ENCODE results near the gene SCAMP3. TPM values are rescaled to one million over a fixed set of nuclear protein-coding genes. Genes with fewer than 3 reads are reported as not detected.

SCAMP3 gene
- total RNA-seq (10 to 100 TPM; 26.3 to 51.2 TPM), polyA plus RNA-seq (ENCODE audit: insufficient read length in 2 of 2) (100 to 1,000 TPM in 1 of 2 donors, 10 to 100 TPM in 1; 89.1 to 103 TPM)
- long read RNA-seq, donor 1, transcript SCAMP3-201 (9 exons, 1,446 nt) = major isoform, 31 of 66 reads
- long read RNA-seq, donor 1, partial matches to known transcripts = 31 of 66 reads
- long read RNA-seq, donor 1, other reads (novel, unspliced or antisense) = 0 of 66 reads
- long read RNA-seq, donor 2, transcript SCAMP3-201 (9 exons, 1,446 nt) = major isoform, 5 of 8 reads
- long read RNA-seq, donor 2, partial matches to known transcripts = 0 of 8 reads
- long read RNA-seq, donor 2, other reads (novel, unspliced or antisense) = 0 of 8 reads
- long read RNA-seq, donor 3, transcript SCAMP3-201 (9 exons, 1,446 nt) = major isoform, 12 of 21 reads
- long read RNA-seq, donor 3, transcript SCAMP3-202 (8 exons, 1,537 nt) = minor isoform, 8 of 21 reads
- long read RNA-seq, donor 3, partial matches to known transcripts = 0 of 21 reads
- long read RNA-seq, donor 3, other reads (novel, unspliced or antisense) = 0 of 21 reads
- long read RNA-seq, donor 4, transcript SCAMP3-201 (9 exons, 1,446 nt) = major isoform, 15 of 25 reads
- long read RNA-seq, donor 4, partial matches to known transcripts = 6 of 25 reads
- long read RNA-seq, donor 4, other reads (novel, unspliced or antisense) = 0 of 25 reads

GRCh38 chr1:155261852-155262673 is at the start of gene SCAMP3:
Gene SCAMP3 (minus strand): TSS chr1:155262360. CDS start chr1:155262151, 209 bp downstream.
- WGBS (ENCODE audit: insufficient coverage) = under 1% methylated on average over 46 of the region's 47 CpGs

GRCh38 chr1:155309423-155310021 is 47.4 kb upstream of the SCAMP3 start:
- H3K36me3 ChIP-seq (ENCODE audit: control insufficient read depth, insufficient read depth, low read length) = peaks cover 32% of the 10 kb centered on the region
- peak overlapping the region; percentile 98 for H3K4me3 ChIP-seq (ENCODE audit: low read depth, low read length)
- WGBS (ENCODE audit: insufficient coverage) = 0% methylated on average over 5 of the region's 11 CpGs
- no peaks in the 10 kb centered on the region for H3K9me3 ChIP-seq (ENCODE audit: control insufficient read depth, insufficient read depth, low read length)
- peaks cover 36% of the 10 kb centered on the region for H3K4me1 ChIP-seq (ENCODE audit: control insufficient read depth, insufficient read depth, low read length)
- H3K27me3 ChIP-seq (ENCODE audit: control insufficient read depth, insufficient read depth, low read length) = no peaks in the 10 kb centered on the region
- peak overlapping the region; percentile 96 for H3K27ac ChIP-seq (ENCODE audit: low read depth, low read length)
- peak in 2 of 6 donors; percentile 39 to 57 for DNase-seq (ENCODE audit: low read depth in 4 of 6, low spot score in 6 of 6)

More at GRCh38 chr1:155261852-155262673, at the start of gene SCAMP3:
- Histone ChIP-seq H3K4me1 (ENCODE audit: control insufficient read depth, insufficient read depth, low read length) (peaks cover 21% of the 10 kb centered on the region), H3K9me3 (ENCODE audit: control insufficient read depth, insufficient read depth, low read length) (no peaks in the 10 kb centered on the region), H3K36me3 (ENCODE audit: control insufficient read depth, insufficient read depth, low read length) (peaks cover 67% of the 10 kb centered on the region), H3K27me3 (ENCODE audit: control insufficient read depth, insufficient read depth, low read length) (no peaks in the 10 kb centered on the region), H3K27ac (ENCODE audit: low read depth, low read length) (peak within 1 kb of the TSS; percentile 60), H3K4me3 (ENCODE audit: low read depth, low read length) (peak within 1 kb of the TSS; percentile 76)
- DNase-seq (ENCODE audit: low read depth in 4 of 6, low spot score in 6 of 6) = peak; percentile 93 to 100 (median 98)

GRCh38 chr1:155308493-155309422 is 46.6 kb upstream of the SCAMP3 start, which contains the start of gene FDPS:
Gene FDPS (plus strand): TSS chr1:155308866. CDS start chr1:155309790, 924 bp downstream.
- Histone ChIP-seq H3K9me3 (ENCODE audit: control insufficient read depth, insufficient read depth, low read length) (no peaks in the 10 kb centered on the region), H3K27ac (ENCODE audit: low read depth, low read length) (peak within 1 kb of the TSS; percentile 96), H3K4me3 (ENCODE audit: low read depth, low read length) (peak within 1 kb of the TSS; percentile 98), H3K36me3 (ENCODE audit: control insufficient read depth, insufficient read depth, low read length) (peaks cover 26% of the 10 kb centered on the region), H3K4me1 (ENCODE audit: control insufficient read depth, insufficient read depth, low read length) (peaks cover 36% of the 10 kb centered on the region), H3K27me3 (ENCODE audit: control insufficient read depth, insufficient read depth, low read length) (no peaks in the 10 kb centered on the region)
- DNase-seq (ENCODE audit: low read depth in 4 of 6, low spot score in 6 of 6) = peak; percentile 91 to 100 (median 98)
- WGBS (ENCODE audit: insufficient coverage) = 0% methylated on average over 51 of the region's 51 CpGs

- WGBS (ENCODE audit: insufficient coverage) = 81% methylated on average over 4 of the region's 6 CpGs
- Histone ChIP-seq H3K4me1 (ENCODE audit: control insufficient read depth, insufficient read depth, low read length) (peaks cover 32% of the 10 kb centered on the region), H3K27ac (ENCODE audit: low read depth, low read length) (peak overlapping the region; percentile 26), H3K27me3 (ENCODE audit: control insufficient read depth, insufficient read depth, low read length) (no peaks in the 10 kb centered on the region), H3K9me3 (ENCODE audit: control insufficient read depth, insufficient read depth, low read length) (no peaks in the 10 kb centered on the region), H3K36me3 (ENCODE audit: control insufficient read depth, insufficient read depth, low read length) (peaks cover 14% of the 10 kb centered on the region), H3K4me3 (ENCODE audit: low read depth, low read length) (no peak overlapping the region)
- peak in 2 of 6 donors; percentile 59 to 74 for DNase-seq (ENCODE audit: low read depth in 4 of 6, low spot score in 6 of 6)
Measured at GRCh38 chr1:155307247-155307740, 45.1 kb upstream of the SCAMP3 start.

- no peak overlapping the region for H3K4me3 ChIP-seq (ENCODE audit: low read depth, low read length)
- no peaks in the 10 kb centered on the region for H3K27me3 ChIP-seq (ENCODE audit: control insufficient read depth, insufficient read depth, low read length)
- peaks cover 6% of the 10 kb centered on the region for H3K36me3 ChIP-seq (ENCODE audit: control insufficient read depth, insufficient read depth, low read length)
- peaks cover 29% of the 10 kb centered on the region for H3K4me1 ChIP-seq (ENCODE audit: control insufficient read depth, insufficient read depth, low read length)
- no peak for DNase-seq (ENCODE audit: low read depth in 4 of 6, low spot score in 6 of 6)
- no peak overlapping the region for H3K27ac ChIP-seq (ENCODE audit: low read depth, low read length)
- WGBS (ENCODE audit: insufficient coverage) = 66% methylated on average over 5 of the region's 7 CpGs
- no peaks in the 10 kb centered on the region for H3K9me3 ChIP-seq (ENCODE audit: control insufficient read depth, insufficient read depth, low read length)
Measured at GRCh38 chr1:155305881-155306391, 43.8 kb upstream of the SCAMP3 start.

GRCh38 chr1:155304558-155305063 is 42.5 kb upstream of the SCAMP3 start:
- Histone ChIP-seq H3K27me3 (ENCODE audit: control insufficient read depth, insufficient read depth, low read length) (no peaks in the 10 kb centered on the region), H3K9me3 (ENCODE audit: control insufficient read depth, insufficient read depth, low read length) (no peaks in the 10 kb centered on the region), H3K4me1 (ENCODE audit: control insufficient read depth, insufficient read depth, low read length) (peaks cover 17% of the 10 kb centered on the region), H3K4me3 (ENCODE audit: low read depth, low read length) (no peak overlapping the region), H3K36me3 (ENCODE audit: control insufficient read depth, insufficient read depth, low read length) (no peaks in the 10 kb centered on the region), H3K27ac (ENCODE audit: low read depth, low read length) (no peak overlapping the region)
- 69% methylated on average over 6 of the region's 11 CpGs for WGBS (ENCODE audit: insufficient coverage)
- no peak for DNase-seq (ENCODE audit: low read depth in 4 of 6, low spot score in 6 of 6)

GRCh38 chr1:155301342-155301841 is 39.2 kb upstream of the SCAMP3 start, which contains the start of gene PKLR:
Gene PKLR (minus strand): TSS chr1:155301438. CDS start chr1:155301395, 43 bp downstream.
- H3K9me3 ChIP-seq (ENCODE audit: control insufficient read depth, insufficient read depth, low read length) = no peaks in the 10 kb centered on the region
- no peak for DNase-seq (ENCODE audit: low read depth in 4 of 6, low spot score in 6 of 6)
- no peaks in the 10 kb centered on the region for H3K4me1 ChIP-seq (ENCODE audit: control insufficient read depth, insufficient read depth, low read length)
- H3K36me3 ChIP-seq (ENCODE audit: control insufficient read depth, insufficient read depth, low read length) = no peaks in the 10 kb centered on the region
- H3K27ac ChIP-seq (ENCODE audit: low read depth, low read length) = no peak within 1 kb of the TSS
- WGBS (ENCODE audit: insufficient coverage) = 77% methylated on average over 4 of the region's 5 CpGs
- peaks cover 8% of the 10 kb centered on the region for H3K27me3 ChIP-seq (ENCODE audit: control insufficient read depth, insufficient read depth, low read length)
- H3K4me3 ChIP-seq (ENCODE audit: low read depth, low read length) = no peak within 1 kb of the TSS

Measured in spinal cord (tissue), 10 donors.